Immature natural killer cell (primary cell): ENCODE data around the gene NANOS3. TPM values are rescaled to one million over a fixed set of nuclear protein-coding genes. Genes with fewer than 3 reads are reported as not detected.
"Not testable (repeated sequence)": the region's sequence is repeated elsewhere in the genome, so short reads cannot be mapped to it uniquely, and the experiment has no call there.

Experiments
- DNase-seq, 3 donors: peaks; one replicate each; pipeline ENCODE4 v3.0.0; 2022; ENCODE audit warnings: mixed read lengths in 1 of 3
- H3K27ac Mint-ChIP-seq, 6 donors: one replicate each; pipeline ENCODE4 v1.8.0; 2020; ENCODE audit warnings: mixed read lengths in 6 of 6, mild to moderate bottlenecking in 5 of 6, inconsistent platforms in 4 of 6, moderate library complexity in 3 of 6
- H3K27me3 Mint-ChIP-seq, 3 donors: one replicate each; pipeline ENCODE4 v1.8.0; 2020 to 2021; ENCODE audit warnings: low read depth in 3 of 3, mild to moderate bottlenecking in 3 of 3, mixed read lengths in 3 of 3, moderate library complexity in 3 of 3, inconsistent platforms in 1 of 3
- H3K36me3 Mint-ChIP-seq, 3 donors: one replicate each; pipeline ENCODE4 v1.8.0; 2020; ENCODE audit warnings: mixed read lengths in 3 of 3, inconsistent platforms in 2 of 3, mild to moderate bottlenecking in 2 of 3
- H3K4me1 Mint-ChIP-seq, 2 donors: one replicate each; pipeline ENCODE4 v1.8.0; 2020; ENCODE audit warnings: inconsistent platforms in 2 of 2, mild to moderate bottlenecking in 2 of 2, mixed read lengths in 2 of 2, moderate library complexity in 1 of 2
- H3K4me3 Mint-ChIP-seq, 5 donors: one replicate each; pipeline ENCODE4 v1.8.0; 2020; ENCODE audit warnings: mild to moderate bottlenecking in 5 of 5, mixed read lengths in 5 of 5, inconsistent platforms in 3 of 5, moderate library complexity in 3 of 5
- H3K9me3 Mint-ChIP-seq, 6 donors: one replicate each; pipeline ENCODE4 v1.8.0; 2020; ENCODE audit warnings: mild to moderate bottlenecking in 6 of 6, mixed read lengths in 6 of 6, inconsistent platforms in 4 of 6, moderate library complexity in 3 of 6
- polyA plus RNA-seq, 3 donors: library from polyadenylated mRNA; unstranded; fragments of 300-500 nt; fragmentation: Illumina TruSeq; gene quantifications; one replicate each; pipeline ENCODE4 v1.2.3, GENCODE V29; 2021

NANOS3 gene
- polyA plus RNA-seq, 3 donors from 2014 or later, result not detected

- Mint-ChIP-seq H3K27me3 (peaks cover 0 to 3% (median 0%) of the 10 kb centered on the region in 3 donors), H3K9me3 (no peaks in the 10 kb centered on the region), H3K36me3 (peaks cover 16 to 34% (median 17%) of the 10 kb centered on the region in 3 donors), H3K27ac (no peak overlapping the region), H3K4me1 (peaks cover 0 to 4% of the 10 kb centered on the region in 2 donors), H3K4me3 (no peak overlapping the region)
- no peak for DNase-seq
Measured at GRCh38 chr19:13917888-13918406, 41.0 kb downstream of the NANOS3 start.

DNA sequence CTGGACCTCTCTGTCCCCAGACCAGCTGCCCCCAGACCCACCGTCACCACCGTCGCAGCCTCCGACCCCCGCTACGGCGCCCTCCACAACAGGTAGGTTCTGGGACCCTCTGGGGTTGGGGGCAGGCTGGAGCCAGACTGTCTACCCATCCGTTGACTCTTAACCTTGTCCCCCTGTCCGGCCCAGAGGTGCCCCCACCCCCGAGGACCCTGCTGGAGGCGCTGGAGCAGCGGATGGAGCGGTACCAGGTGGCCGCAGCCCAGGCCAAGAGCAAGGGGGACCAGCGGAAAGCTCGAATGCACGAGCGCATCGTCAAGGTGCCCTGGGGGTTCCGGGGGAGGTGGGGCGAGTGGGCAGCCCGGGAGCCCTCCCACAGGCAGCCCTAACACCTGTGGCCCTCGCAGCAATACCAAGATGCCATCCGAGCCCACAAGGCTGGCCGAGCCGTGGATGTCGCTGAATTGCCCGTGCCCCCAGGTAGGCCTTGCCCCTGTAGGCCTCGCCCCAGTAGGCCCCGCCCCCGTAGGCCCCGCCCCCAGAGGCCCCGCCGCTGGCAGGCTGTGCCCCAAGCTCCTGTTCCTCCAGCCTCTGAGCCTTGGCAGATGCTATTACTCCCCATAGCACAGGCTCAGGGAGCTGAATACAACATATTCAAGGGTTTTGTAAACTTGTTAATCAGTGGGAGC is 41.9 kb downstream of the NANOS3 start:
- H3K27me3 Mint-ChIP-seq, result peaks cover 0 to 3% (median 0%) of the 10 kb centered on the region in 3 donors
- H3K4me3 Mint-ChIP-seq, result no peak overlapping the region
- no peaks in the 10 kb centered on the region for H3K9me3 Mint-ChIP-seq
- H3K36me3 Mint-ChIP-seq, result peaks cover 16 to 29% (median 17%) of the 10 kb centered on the region in 3 donors
- DNase-seq, result no peak
- H3K27ac Mint-ChIP-seq, result no peak overlapping the region
- peaks cover 0 to 4% of the 10 kb centered on the region in 2 donors for H3K4me1 Mint-ChIP-seq

DNA sequence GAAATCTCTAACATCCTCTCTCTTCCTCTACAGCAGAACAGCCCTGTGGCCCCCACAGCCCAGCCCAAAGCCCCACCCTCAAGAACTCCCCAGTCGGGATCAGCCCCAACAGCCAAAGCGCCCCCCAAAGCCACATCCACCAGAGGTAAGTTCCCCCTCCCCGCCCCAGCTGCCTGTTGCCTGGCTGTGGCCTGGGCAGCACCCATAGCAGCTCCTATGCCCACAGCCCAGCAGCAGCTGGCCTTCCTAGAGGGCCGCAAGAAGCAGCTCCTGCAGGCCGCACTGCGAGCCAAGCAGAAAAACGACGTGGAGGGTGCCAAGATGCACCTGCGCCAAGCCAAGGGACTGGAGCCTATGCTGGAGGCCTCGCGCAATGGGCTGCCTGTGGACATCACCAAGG is 43.6 kb downstream of the NANOS3 start:
- H3K27me3 Mint-ChIP-seq, result peaks cover 0 to 5% (median 0%) of the 10 kb centered on the region in 3 donors
- peaks cover 0 to 4% of the 10 kb centered on the region in 2 donors for H3K4me1 Mint-ChIP-seq
- no peaks in the 10 kb centered on the region for H3K9me3 Mint-ChIP-seq
- peak overlapping the region in 2 of 6 donors; percentile 57 to 77 for H3K27ac Mint-ChIP-seq
- H3K4me3 Mint-ChIP-seq, result no peak overlapping the region
- DNase-seq, result no peak
- H3K36me3 Mint-ChIP-seq, result peaks cover 14 to 31% (median 21%) of the 10 kb centered on the region in 3 donors

DNA sequence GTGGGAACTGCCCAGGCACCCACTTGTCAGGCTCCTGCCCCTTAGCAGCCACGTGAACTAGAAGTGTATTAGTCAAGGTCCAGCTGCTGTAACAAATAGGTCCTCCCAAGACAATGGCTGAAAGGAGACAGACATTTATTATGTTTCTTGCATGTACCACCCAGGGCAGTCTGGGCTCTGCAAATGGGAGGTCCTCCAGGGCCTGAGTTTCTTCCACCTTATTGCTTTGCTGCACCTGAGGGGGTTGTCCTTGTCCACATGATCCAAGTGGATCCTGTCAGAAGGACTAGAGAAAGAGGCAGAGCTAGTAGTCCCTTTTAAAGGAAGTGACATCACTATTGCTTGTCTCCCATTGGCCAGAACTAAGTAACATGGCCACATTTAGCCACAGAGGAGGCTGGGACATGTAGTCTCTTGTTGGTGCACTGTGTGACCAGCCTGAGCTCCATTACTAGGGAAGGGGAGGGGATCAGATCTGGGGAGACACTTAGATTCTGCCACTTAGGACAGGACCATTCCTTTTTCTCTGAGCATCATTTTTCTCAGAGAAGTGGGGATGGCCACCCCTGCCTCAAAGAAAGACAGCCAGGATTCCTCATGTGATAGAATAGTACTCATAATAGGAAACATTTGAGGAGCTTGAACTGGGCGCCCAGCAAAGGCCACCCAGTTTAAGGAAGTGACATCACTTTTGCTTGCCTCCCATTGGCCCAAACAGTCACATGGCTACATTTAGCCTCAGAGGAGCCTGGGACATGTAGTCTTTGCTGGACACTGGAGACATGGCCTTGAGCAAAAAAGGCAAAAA is 44.2 kb downstream of the NANOS3 start:
- no peak overlapping the region for H3K4me3 Mint-ChIP-seq
- H3K4me1 Mint-ChIP-seq, result peaks cover 0 to 4% of the 10 kb centered on the region in 2 donors
- H3K27me3 Mint-ChIP-seq, result peaks cover 0 to 5% (median 0%) of the 10 kb centered on the region in 3 donors
- no peaks in the 10 kb centered on the region for H3K9me3 Mint-ChIP-seq
- peak overlapping the region in 5 of 6 donors; percentile 50 to 85 (median 69) for H3K27ac Mint-ChIP-seq
- DNase-seq, result peak; percentile 27 to 31 (median 28)
- H3K36me3 Mint-ChIP-seq, result peaks cover 14 to 33% (median 23%) of the 10 kb centered on the region in 3 donors

- Mint-ChIP-seq H3K36me3 (peaks cover 10 to 30% (median 25%) of the 10 kb centered on the region in 3 donors), H3K27ac (peak overlapping the region in 1 of 6 donors; percentile 45)
- not testable (repeated sequence) for DNase-seq, H3K27me3 Mint-ChIP-seq, H3K4me3 Mint-ChIP-seq, H3K4me1 Mint-ChIP-seq, H3K9me3 Mint-ChIP-seq
Measured at GRCh38 chr19:13922118-13922517, 45.2 kb downstream of the NANOS3 start.

DNA sequence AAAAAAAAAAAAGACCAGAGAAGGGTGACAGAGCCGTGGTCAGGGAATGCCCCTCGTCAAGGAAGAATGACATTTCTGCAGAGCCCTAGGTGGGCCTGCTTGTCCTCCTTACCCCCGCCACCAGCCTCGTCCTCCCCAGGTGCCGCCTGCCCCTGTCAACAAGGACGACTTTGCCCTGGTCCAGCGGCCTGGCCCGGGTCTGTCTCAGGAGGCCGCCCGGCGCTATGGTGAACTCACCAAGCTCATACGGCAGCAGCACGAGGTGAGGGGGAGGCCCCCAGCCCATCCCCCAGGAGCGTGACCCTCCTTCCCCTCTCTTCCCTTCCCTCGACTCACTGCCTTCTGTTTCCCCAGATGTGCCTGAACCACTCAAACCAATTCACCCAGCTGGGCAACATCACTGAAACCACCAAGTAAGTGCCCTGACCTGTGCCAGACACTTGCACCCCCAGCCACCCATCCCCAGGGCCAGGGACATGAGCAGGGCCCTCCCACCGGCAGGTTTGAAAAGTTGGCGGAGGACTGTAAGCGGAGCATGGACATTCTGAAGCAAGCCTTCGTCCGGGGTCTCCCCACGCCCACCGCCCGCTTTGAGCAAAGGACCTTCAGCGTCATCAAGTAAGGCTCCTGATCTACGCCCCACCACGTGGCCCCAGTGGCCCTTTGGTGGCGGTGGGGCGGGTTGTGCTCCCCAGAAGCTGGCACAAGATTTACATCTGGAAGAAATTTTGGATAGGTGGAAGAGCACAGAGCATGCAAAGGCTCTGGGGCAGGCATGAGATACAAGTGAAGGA is 46.5 kb downstream of the NANOS3 start:
- Mint-ChIP-seq H3K9me3 (no peaks in the 10 kb centered on the region), H3K27ac (no peak overlapping the region), H3K36me3 (peaks cover 14 to 34% (median 28%) of the 10 kb centered on the region in 3 donors), H3K27me3 (peaks cover 0 to 2% (median 0%) of the 10 kb centered on the region in 3 donors), H3K4me3 (no peak overlapping the region), H3K4me1 (peaks cover 0 to 4% of the 10 kb centered on the region in 2 donors)
- DNase-seq, result no peak

GRCh38 chr19:13926010-13926409 is 49.1 kb downstream of the NANOS3 start:
- Mint-ChIP-seq H3K4me3 (no peak overlapping the region), H3K9me3 (no peaks in the 10 kb centered on the region), H3K4me1 (peaks cover 0 to 3% of the 10 kb centered on the region in 2 donors), H3K27ac (no peak overlapping the region), H3K36me3 (peaks cover 14 to 30% (median 27%) of the 10 kb centered on the region in 3 donors), H3K27me3 (peaks cover 0 to 2% (median 2%) of the 10 kb centered on the region in 3 donors)
- no peak for DNase-seq

DNA sequence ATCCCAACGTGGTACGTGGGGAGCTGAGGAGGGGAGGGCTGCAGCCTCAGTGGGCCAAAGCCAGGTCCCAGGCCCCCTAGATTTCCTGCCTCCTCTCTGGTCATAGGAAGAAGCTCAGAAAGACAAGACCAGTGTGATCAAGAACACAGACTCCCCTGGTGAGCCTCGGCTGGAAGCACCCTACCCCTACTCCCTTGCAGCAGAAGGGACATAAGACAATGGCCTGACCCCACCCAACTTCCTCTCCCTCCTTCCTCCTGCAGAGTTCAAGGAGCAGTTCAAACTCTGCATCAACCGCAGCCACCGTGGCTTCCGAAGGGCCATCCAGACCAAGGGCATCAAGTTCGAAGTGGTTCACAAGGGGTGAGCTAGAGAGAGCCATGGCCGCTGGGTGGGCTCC is 49.8 kb downstream of the NANOS3 start:
- no peaks in the 10 kb centered on the region for H3K4me1 Mint-ChIP-seq
- H3K27ac Mint-ChIP-seq, result peak overlapping the region in 1 of 6 donors; percentile 82
- DNase-seq, result no peak
- H3K27me3 Mint-ChIP-seq, result peaks cover 0 to 2% (median 2%) of the 10 kb centered on the region in 3 donors
- peaks cover 10 to 23% (median 20%) of the 10 kb centered on the region in 3 donors for H3K36me3 Mint-ChIP-seq
- H3K9me3 Mint-ChIP-seq, result no peaks in the 10 kb centered on the region
- H3K4me3 Mint-ChIP-seq, result no peak overlapping the region

DNA sequence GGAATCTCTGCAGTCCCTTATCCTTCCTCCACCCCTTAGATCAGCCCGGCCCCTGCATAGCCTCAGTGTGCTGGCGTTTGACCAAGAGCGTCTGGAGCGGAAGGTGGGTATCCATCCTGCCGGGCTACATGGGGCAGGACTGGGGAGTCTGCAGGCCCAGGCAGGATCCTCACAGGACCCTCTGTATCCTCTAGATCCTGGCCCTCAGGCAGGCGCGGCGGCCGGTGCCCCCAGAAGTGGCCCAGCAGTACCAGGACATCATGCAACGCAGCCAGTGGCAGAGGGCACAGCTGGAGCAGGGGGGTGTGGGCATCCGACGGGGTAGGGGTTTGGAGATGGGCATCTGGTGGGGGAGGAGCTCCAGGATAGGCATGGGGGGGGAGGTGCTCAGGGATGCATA is 52.4 kb downstream of the NANOS3 start:
- peaks cover 0 to 4% (median 2%) of the 10 kb centered on the region in 3 donors for H3K27me3 Mint-ChIP-seq
- peaks cover 5 to 14% (median 13%) of the 10 kb centered on the region in 3 donors for H3K36me3 Mint-ChIP-seq
- DNase-seq, result no peak
- H3K4me1 Mint-ChIP-seq, result no peaks in the 10 kb centered on the region
- H3K9me3 Mint-ChIP-seq, result no peaks in the 10 kb centered on the region
- H3K4me3 Mint-ChIP-seq, result no peak overlapping the region
- H3K27ac Mint-ChIP-seq, result no peak overlapping the region

GRCh38 chr19:13929956-13930355 is 53.0 kb downstream of the NANOS3 start:
- H3K27ac Mint-ChIP-seq, result no peak overlapping the region
- DNase-seq, result no peak
- H3K27me3 Mint-ChIP-seq, result peaks cover 0 to 3% (median 2%) of the 10 kb centered on the region in 3 donors
- peaks cover 5 to 10% (median 9%) of the 10 kb centered on the region in 3 donors for H3K36me3 Mint-ChIP-seq
- peaks cover 0 to 4% of the 10 kb centered on the region in 2 donors for H3K4me1 Mint-ChIP-seq
- H3K9me3 Mint-ChIP-seq, result no peaks in the 10 kb centered on the region
- no peak overlapping the region for H3K4me3 Mint-ChIP-seq

Other genes starting within 250 kb of the NANOS3 start
- 10 to 100 TPM in 1 of 3 donors, 1 to 10 TPM in 1, not detected in 1; 6.5 to 16.9 TPM for gene MRI1, start 112.6 kb upstream of the NANOS3 start, polyA plus RNA-seq
- 100 to 1,000 TPM; 178 to 259 (median 185) TPM for gene C19orf53, start 102.7 kb upstream of the NANOS3 start, polyA plus RNA-seq
- gene ZSWIM4, start 81.7 kb upstream of the NANOS3 start, polyA plus RNA-seq, result 1 to 10 TPM in 1 of 3 donors, under 1 TPM in 1, not detected in 1; 0.62 to 1.2 TPM
- 10 to 100 TPM in 1 of 3 donors, 1 to 10 TPM in 2; 2.7 to 12.2 (median 6.9) TPM for gene BRME1, start 29.0 kb downstream of the NANOS3 start, polyA plus RNA-seq
- gene CC2D1A, start 29.1 kb downstream of the NANOS3 start, polyA plus RNA-seq, result 10 to 100 TPM in 1 of 3 donors, 1 to 10 TPM in 2; 1.5 to 19.2 (median 5.8) TPM
- not detected for gene PODNL1, start 61.3 kb downstream of the NANOS3 start, polyA plus RNA-seq
- 1 to 10 TPM; 2.4 to 9.4 (median 4.2) TPM for gene DCAF15, start 75.4 kb downstream of the NANOS3 start, polyA plus RNA-seq
- gene RFX1, start 129.2 kb downstream of the NANOS3 start, polyA plus RNA-seq, result 1 to 10 TPM in 1 of 3 donors, under 1 TPM in 2; 0.21 to 1.5 (median 0.66) TPM
- gene RLN3, start 151.0 kb downstream of the NANOS3 start, polyA plus RNA-seq, result not detected
- gene IL27RA, start 154.6 kb downstream of the NANOS3 start, polyA plus RNA-seq, result 10 to 100 TPM; 58.6 to 86.4 (median 69.9) TPM
- gene PALM3, start 184.9 kb downstream of the NANOS3 start, polyA plus RNA-seq, result not detected
- gene MISP3, start 195.7 kb downstream of the NANOS3 start, polyA plus RNA-seq, result 1 to 10 TPM in 2 of 3 donors, under 1 TPM in 1; 0.62 to 2.9 (median 2.1) TPM
- not detected for gene C19orf67, start 208.6 kb downstream of the NANOS3 start, polyA plus RNA-seq
- gene SAMD1, start 213.6 kb downstream of the NANOS3 start, polyA plus RNA-seq, result 1 to 10 TPM in 2 of 3 donors, not detected in 1; 1.6 to 3.1 TPM
- 1 to 10 TPM in 2 of 3 donors, under 1 TPM in 1; 0.64 to 1.7 (median 1.4) TPM for gene PRKACA, start 240.6 kb downstream of the NANOS3 start, polyA plus RNA-seq